Keratinocyte (primary cell): ENCODE measurements around the gene MPZL1.

Source experiments
- EZH2 ChIP-seq: IDR thresholded peaks from one replicate; pipeline ENCODE4 v1.6.1; 2012; ENCODE audit warnings: inconsistent platforms, mild to moderate bottlenecking, low read length, moderate library complexity
- TF ChIP-seq, protein P1 (sequence below), 3 experiments: IDR thresholded peaks in 1 of 3; conservative IDR thresholded peaks in 1 of 3; optimal IDR thresholded peaks in 1 of 3; 2 replicates in 2 of 3; 3 replicates in 1 of 3; pipeline versions ENCODE3 to v1.5.1; 2011; ENCODE audit warnings: low read length in 3 of 3, mild to moderate bottlenecking in 3 of 3, moderate library complexity in 2 of 3, control low read depth in 1 of 3, inconsistent platforms in 1 of 3; ENCODE audit not compliant: insufficient read depth in 2 of 3; ENCODE audit errors: extremely low read depth in 1 of 3

DNA sequence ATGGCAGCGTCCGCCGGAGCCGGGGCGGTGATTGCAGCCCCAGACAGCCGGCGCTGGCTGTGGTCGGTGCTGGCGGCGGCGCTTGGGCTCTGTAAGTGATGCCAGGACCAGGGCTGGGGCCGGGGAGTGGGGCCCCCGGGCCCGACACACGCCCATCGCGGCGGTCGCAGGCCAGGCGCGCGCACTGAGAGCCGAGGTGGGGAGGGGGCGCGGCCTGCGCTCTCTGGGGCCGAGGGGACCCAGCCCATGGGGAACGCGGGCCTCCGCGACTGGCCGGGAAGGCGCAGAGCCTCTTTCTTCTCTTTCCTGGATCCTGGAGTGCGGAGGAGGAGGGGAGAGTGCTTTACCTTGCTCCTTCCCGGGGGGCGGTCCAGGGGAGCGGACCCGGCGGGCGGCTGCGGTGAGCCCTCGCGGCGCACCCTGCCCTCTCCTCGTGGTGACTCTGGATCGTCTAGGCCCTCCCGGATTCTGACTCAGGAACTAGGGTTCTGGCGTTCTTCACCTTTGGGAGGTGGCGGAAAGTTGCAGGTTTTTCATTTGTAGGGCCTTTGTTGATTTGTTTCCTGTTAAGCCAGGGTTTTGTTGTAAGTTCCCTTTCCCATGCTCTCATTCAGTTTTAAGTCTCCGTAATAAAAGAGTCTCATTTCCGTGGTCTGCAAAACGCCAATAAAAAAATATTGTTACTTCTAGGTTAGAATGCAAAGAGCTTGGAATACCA, 529 bp downstream of the MPZL1 start:
- TF ChIP-seq, protein P1, sequence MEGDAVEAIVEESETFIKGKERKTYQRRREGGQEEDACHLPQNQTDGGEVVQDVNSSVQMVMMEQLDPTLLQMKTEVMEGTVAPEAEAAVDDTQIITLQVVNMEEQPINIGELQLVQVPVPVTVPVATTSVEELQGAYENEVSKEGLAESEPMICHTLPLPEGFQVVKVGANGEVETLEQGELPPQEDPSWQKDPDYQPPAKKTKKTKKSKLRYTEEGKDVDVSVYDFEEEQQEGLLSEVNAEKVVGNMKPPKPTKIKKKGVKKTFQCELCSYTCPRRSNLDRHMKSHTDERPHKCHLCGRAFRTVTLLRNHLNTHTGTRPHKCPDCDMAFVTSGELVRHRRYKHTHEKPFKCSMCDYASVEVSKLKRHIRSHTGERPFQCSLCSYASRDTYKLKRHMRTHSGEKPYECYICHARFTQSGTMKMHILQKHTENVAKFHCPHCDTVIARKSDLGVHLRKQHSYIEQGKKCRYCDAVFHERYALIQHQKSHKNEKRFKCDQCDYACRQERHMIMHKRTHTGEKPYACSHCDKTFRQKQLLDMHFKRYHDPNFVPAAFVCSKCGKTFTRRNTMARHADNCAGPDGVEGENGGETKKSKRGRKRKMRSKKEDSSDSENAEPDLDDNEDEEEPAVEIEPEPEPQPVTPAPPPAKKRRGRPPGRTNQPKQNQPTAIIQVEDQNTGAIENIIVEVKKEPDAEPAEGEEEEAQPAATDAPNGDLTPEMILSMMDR (optimal IDR thresholded peaks at IDR 0.05 in 1 of 3, IDR thresholded peaks at IDR 0.05 in 1 of 3, conservative IDR thresholded peaks at IDR 0.05 in 1 of 3; ENCODE audit: extremely low read depth in 1 of 3, insufficient read depth in 2 of 3, low read length in 3 of 3): no peak
- TF ChIP-seq EZH2: no peak
